ENCODE measurements around the gene ZFX.

Gene ZFX

GRCh38 chrX:24245202-24245601 is 95.7 kb downstream of the ZFX start:
- DNase-seq (ENCODE audit: low read depth, low spot score): peak; percentile 46
- in situ Hi-C loops (cut with HindIII; ENCODE audit: low sequenced_read_pairs): no loop called here
- TF ChIP-seq CTCF (IDR thresholded peaks at IDR 0.05; ENCODE audit: low read depth, low read length): no peak
- no peak overlapping the region for H3K4me3 ChIP-seq (ENCODE audit: low read depth, low read length)

GRCh38 chrX:24248042-24248441 is 98.5 kb downstream of the ZFX start:
- in situ Hi-C loops (cut with HindIII; ENCODE audit: low sequenced_read_pairs): no loop called here
- no peak for TF ChIP-seq CTCF (IDR thresholded peaks at IDR 0.05; ENCODE audit: low read depth, low read length)
- DNase-seq (ENCODE audit: low read depth, low spot score): no peak
- no peak overlapping the region for H3K4me3 ChIP-seq (ENCODE audit: low read depth, low read length)

- no peak overlapping the region for H3K4me3 ChIP-seq (ENCODE audit: low read depth, low read length)
- no peak for TF ChIP-seq CTCF (IDR thresholded peaks at IDR 0.05; ENCODE audit: low read depth, low read length)
- no peak for DNase-seq (ENCODE audit: low read depth, low spot score)
- in situ Hi-C loops (cut with HindIII; ENCODE audit: low sequenced_read_pairs): no loop called here
Measured at GRCh38 chrX:24253030-24253429, 103.5 kb downstream of the ZFX start.

GRCh38 chrX:24253469-24253868 is 103.9 kb downstream of the ZFX start:
- in situ Hi-C loops (cut with HindIII; ENCODE audit: low sequenced_read_pairs): no loop called here
- DNase-seq (ENCODE audit: low read depth, low spot score): no peak
- H3K4me3 ChIP-seq (ENCODE audit: low read depth, low read length): no peak overlapping the region
- TF ChIP-seq CTCF (IDR thresholded peaks at IDR 0.05; ENCODE audit: low read depth, low read length): no peak

GRCh38 chrX:24257011-24257410 is 107.5 kb downstream of the ZFX start:
- no peak for TF ChIP-seq CTCF (IDR thresholded peaks at IDR 0.05; ENCODE audit: low read depth, low read length)
- DNase-seq (ENCODE audit: low read depth, low spot score): no peak
- H3K4me3 ChIP-seq (ENCODE audit: low read depth, low read length): no peak overlapping the region
- in situ Hi-C loops (cut with HindIII; ENCODE audit: low sequenced_read_pairs): no loop called here

GRCh38 chrX:24259544-24260240 is 110.2 kb downstream of the ZFX start:
- in situ Hi-C loops (cut with HindIII; ENCODE audit: low sequenced_read_pairs): no loop called here
- peak; percentile 75 for DNase-seq (ENCODE audit: low read depth, low spot score)
- peak; percentile 69 for TF ChIP-seq CTCF (IDR thresholded peaks at IDR 0.05; ENCODE audit: low read depth, low read length)
- no peak overlapping the region for H3K4me3 ChIP-seq (ENCODE audit: low read depth, low read length)

All from astrocyte of the spinal cord (primary cell).